ENCODE results near the gene MSH6. TPM values are rescaled to one million over a fixed set of nuclear protein-coding genes. Genes with fewer than 3 reads are reported as not detected.

Gene MSH6
- total RNA-seq (2022; extraction: Qiagen RNA extraction; ENCODE audit: low read depth), result 85.8 to 121 TPM (median 92.6 TPM) in 5 replicates

GRCh38 chr2:47782671-47783485 lies at the start of gene MSH6:
MSH6 (plus strand) TSS chr2:47783145; CDS start chr2:47783234, 89 bp downstream.

Other genes starting within 250 kb of the MSH6 start
- 0.02 to 0.08 TPM (median 0.02 TPM) in 4 of 5 replicates, not detected in the other for gene KCNK12, start 212.2 kb upstream of the MSH6 start, total RNA-seq (2022; extraction: Qiagen RNA extraction; ENCODE audit: low read depth)
- 19.6 to 57.1 TPM (median 42.0 TPM) in 5 replicates for gene FBXO11, start 123.4 kb downstream of the MSH6 start, total RNA-seq (2022; extraction: Qiagen RNA extraction; ENCODE audit: low read depth)

Data from A549 treated with RU486 at 1 μM for 4 hours (cell line).